HG03097 (cell line): ENCODE results near the gene JAZF1.

Experiments
- ATAC-seq: cut with Tn5 transposase; IDR thresholded peaks from one replicate; pipeline ENCODE4 v1.9.1; 2021; ENCODE audit not compliant: unreplicated experiment, low FRiP score

Gene JAZF1

GRCh38 chr7:28192786-28193585 is 12.4 kb upstream of the JAZF1 start:
- no peak for ATAC-seq

GRCh38 chr7:28191751-28192150 is 11.2 kb upstream of the JAZF1 start:
- no peak for ATAC-seq

- ATAC-seq: no peak
Observed at GRCh38 chr7:28191184-28191583, 10.6 kb upstream of the JAZF1 start.

GRCh38 chr7:28190077-28190710 is 9.6 kb upstream of the JAZF1 start:
- no peak for ATAC-seq

GRCh38 chr7:28187012-28187411 is 6.4 kb upstream of the JAZF1 start:
- ATAC-seq: no peak

- ATAC-seq: no peak
Observed at GRCh38 chr7:28183627-28184026, 3.0 kb upstream of the JAZF1 start.

GRCh38 chr7:28182071-28182471 is 1.5 kb upstream of the JAZF1 start:
- no peak for ATAC-seq

GRCh38 chr7:28181416-28181815 is 821 bp upstream of the JAZF1 start:
- ATAC-seq: no peak

GRCh38 chr7:28180031-28180363 is 598 bp downstream of the JAZF1 start:
- ATAC-seq: no peak

- ATAC-seq: peak; percentile 54
Observed at GRCh38 chr7:28179120-28180030, 1.2 kb downstream of the JAZF1 start.

- no peak for ATAC-seq
Observed at GRCh38 chr7:28178599-28178998, 2.0 kb downstream of the JAZF1 start.

GRCh38 chr7:28177836-28178235 is 2.8 kb downstream of the JAZF1 start:
- no peak for ATAC-seq

- no peak for ATAC-seq
Observed at GRCh38 chr7:28176645-28177044, 4.0 kb downstream of the JAZF1 start.

GRCh38 chr7:28176174-28176573 is 4.4 kb downstream of the JAZF1 start:
- ATAC-seq: no peak

- ATAC-seq: no peak
Observed at GRCh38 chr7:28174901-28175661, 5.5 kb downstream of the JAZF1 start.

GRCh38 chr7:28174442-28174841 is 6.2 kb downstream of the JAZF1 start:
- no peak for ATAC-seq

GRCh38 chr7:28173531-28173930 is 7.1 kb downstream of the JAZF1 start:
- ATAC-seq: no peak

- ATAC-seq: no peak
Observed at GRCh38 chr7:28172958-28173357, 7.6 kb downstream of the JAZF1 start.

- no peak for ATAC-seq
Observed at GRCh38 chr7:28170701-28171100, 9.9 kb downstream of the JAZF1 start.

- ATAC-seq: no peak
Observed at GRCh38 chr7:28169230-28169629, 11.4 kb downstream of the JAZF1 start.
